Activated CD4-positive, alpha-beta memory T cell treated with anti-CD3 and anti-CD28 coated beads for 36 hours (primary cell): ENCODE data around the gene RSU1. TPM values are rescaled to one million over a fixed set of nuclear protein-coding genes. Genes with fewer than 3 reads are reported as not detected.

Experiments used
- CTCF ChIA-PET: fragments of 350-600 bp; sonication (Branson Sonifier 250); formaldehyde crosslinking; loops from one replicate; lab custom pipeline; 2021; ENCODE audit warnings: antibody characterized with exemption, inconsistent platforms; lab: Charles Lee
- POLR2A ChIA-PET: fragments of 350-600 bp; sonication (Branson Sonifier 250); formaldehyde crosslinking; loops from one replicate; lab custom pipeline; 2021; ENCODE audit warnings: antibody characterized with exemption; lab: Charles Lee
- DNase-seq: peaks from one replicate; pipeline ENCODE4 v3.0.0-alpha.2; 2020
- H3K27ac Mint-ChIP-seq: one replicate; pipeline ENCODE4 v1.8.0; 2021; ENCODE audit warnings: mixed read lengths
- H3K27me3 Mint-ChIP-seq: one replicate; pipeline ENCODE4 v1.8.0; 2021; ENCODE audit warnings: mixed read lengths
- H3K36me3 Mint-ChIP-seq: one replicate; pipeline ENCODE4 v1.8.0; 2021; ENCODE audit warnings: mixed read lengths
- H3K4me1 Mint-ChIP-seq: one replicate; pipeline ENCODE4 v1.8.0; 2021; ENCODE audit warnings: low read depth, mixed read lengths
- H3K4me3 Mint-ChIP-seq: one replicate; pipeline ENCODE4 v1.8.0; 2021; ENCODE audit warnings: mild to moderate bottlenecking, mixed read lengths
- H3K9me3 Mint-ChIP-seq: one replicate; pipeline ENCODE4 v1.8.0; 2021; ENCODE audit warnings: mixed read lengths
- intact Hi-C: fragments of 100-400 bp; cut with micrococcal nuclease; formaldehyde crosslinking; loops from one replicate; pipeline ENCODE4 v1.15.1; 2023
- total RNA-seq, 2 experiments: library from RNA; stranded (reverse); gene quantifications; one replicate each; pipeline ENCODE4 v1.2.3, GENCODE V29; 2021

Gene RSU1
- total RNA-seq, 2 experiments from 2014 or later = 60.6 to 61.9 TPM

- no peaks in the 10 kb centered on the region for H3K27me3 Mint-ChIP-seq
- no peaks in the 10 kb centered on the region for H3K36me3 Mint-ChIP-seq
- intact Hi-C loops = no loop called here
- no peak overlapping the region for H3K27ac Mint-ChIP-seq
- POLR2A ChIA-PET = no interaction called here
- no peaks in the 10 kb centered on the region for H3K4me1 Mint-ChIP-seq
- no peak overlapping the region for H3K4me3 Mint-ChIP-seq
- CTCF ChIA-PET = no interaction called here
- no peaks in the 10 kb centered on the region for H3K9me3 Mint-ChIP-seq
- DNase-seq = no peak
Measured at GRCh38 chr10:16698461-16698860, 118.8 kb downstream of the RSU1 start.

DNA sequence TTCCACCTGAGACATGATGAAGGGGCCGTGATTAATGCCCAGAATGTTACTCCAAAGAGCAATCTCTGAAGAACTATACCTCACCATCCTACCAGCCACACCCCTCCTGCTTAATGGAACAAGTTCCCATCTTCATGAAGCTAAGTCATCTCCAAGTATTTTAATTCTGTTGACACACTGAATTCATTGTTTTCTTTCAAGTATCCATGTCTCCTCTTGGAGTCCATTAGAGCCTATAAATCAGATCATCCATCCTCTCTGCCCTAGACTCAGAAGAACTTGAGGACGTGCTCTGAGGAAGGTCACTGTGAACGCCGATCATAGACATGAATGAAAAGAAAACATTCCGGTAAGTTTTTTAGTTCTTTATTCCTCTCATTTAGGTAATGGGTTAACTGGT is 126.8 kb downstream of the RSU1 start:
- Mint-ChIP-seq H3K4me3 (no peak overlapping the region), H3K27me3 (no peaks in the 10 kb centered on the region), H3K36me3 (peaks cover 18% of the 10 kb centered on the region), H3K4me1 (no peaks in the 10 kb centered on the region), H3K27ac (no peak overlapping the region), H3K9me3 (no peaks in the 10 kb centered on the region)
- ChIA-PET CTCF (interaction anchor here (2.7 kb wide), 1 partner anchor 42 kb away, joined by 11 read pairs; no protein-coding TSS in a partner anchor), POLR2A (no interaction called here)
- no peak for DNase-seq
- intact Hi-C loops = no loop called here

DNA sequence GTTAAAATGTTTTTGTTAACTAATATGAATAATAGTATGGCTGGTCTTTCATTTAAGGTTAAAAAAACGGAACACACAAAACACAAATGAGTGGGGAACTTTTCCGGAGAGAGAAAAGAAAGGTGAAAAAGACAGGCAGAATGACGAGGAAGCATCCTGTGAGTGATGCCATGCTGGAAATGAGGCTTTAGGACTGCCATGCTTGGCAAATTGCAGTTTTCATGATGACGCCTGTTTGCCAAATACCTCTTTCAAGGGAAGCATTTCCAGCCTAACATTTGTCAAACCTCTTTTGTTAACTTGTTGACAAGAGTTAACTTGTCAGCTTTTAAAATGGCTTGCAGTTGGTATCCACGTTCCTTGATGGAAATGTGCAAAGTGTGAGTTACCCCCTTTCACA is 127.5 kb downstream of the RSU1 start:
- Mint-ChIP-seq H3K27ac (no peak overlapping the region), H3K36me3 (peaks cover 18% of the 10 kb centered on the region), H3K4me3 (no peak overlapping the region), H3K27me3 (no peaks in the 10 kb centered on the region), H3K9me3 (no peaks in the 10 kb centered on the region), H3K4me1 (no peaks in the 10 kb centered on the region)
- DNase-seq = no peak
- ChIA-PET POLR2A (no interaction called here), CTCF (interaction anchor here (2.7 kb wide), 1 partner anchor 43 kb away, joined by 11 read pairs; no protein-coding TSS in a partner anchor)
- intact Hi-C loops = no loop called here

DNA sequence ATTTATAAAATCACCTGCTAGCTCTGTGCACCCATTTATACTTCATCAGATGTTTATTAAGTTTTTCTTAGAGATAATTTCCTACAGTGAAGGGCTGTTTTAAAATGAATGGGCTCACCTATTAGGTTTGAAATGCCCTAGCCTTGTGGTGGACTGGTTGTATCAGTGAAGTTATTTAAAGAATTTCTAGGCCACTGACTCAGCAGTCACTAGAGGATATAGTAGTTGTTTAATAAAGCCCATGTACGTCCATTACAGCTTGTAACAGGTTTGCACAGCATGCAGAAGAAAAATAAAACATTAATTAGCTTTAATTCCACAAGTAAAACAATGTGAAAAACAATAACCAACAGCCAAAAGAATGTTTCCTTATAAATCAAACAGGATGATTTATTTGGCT is 128.0 kb downstream of the RSU1 start:
- POLR2A ChIA-PET = no interaction called here
- intact Hi-C loops = no loop called here
- CTCF ChIA-PET = interaction anchor here (2.7 kb wide), 1 partner anchor 43 kb away, joined by 11 read pairs; no protein-coding TSS in a partner anchor
- DNase-seq = no peak
- Mint-ChIP-seq H3K4me3 (no peak overlapping the region), H3K4me1 (no peaks in the 10 kb centered on the region), H3K9me3 (no peaks in the 10 kb centered on the region), H3K36me3 (peaks cover 21% of the 10 kb centered on the region), H3K27me3 (no peaks in the 10 kb centered on the region), H3K27ac (no peak overlapping the region)

- peaks cover 38% of the 10 kb centered on the region for H3K36me3 Mint-ChIP-seq
- intact Hi-C loops = no loop called here
- no peaks in the 10 kb centered on the region for H3K27me3 Mint-ChIP-seq
- DNase-seq = no peak
- POLR2A ChIA-PET = no interaction called here
- no peaks in the 10 kb centered on the region for H3K9me3 Mint-ChIP-seq
- H3K4me3 Mint-ChIP-seq = no peak overlapping the region
- no peaks in the 10 kb centered on the region for H3K4me1 Mint-ChIP-seq
- CTCF ChIA-PET = no interaction called here
- H3K27ac Mint-ChIP-seq = no peak overlapping the region
Measured at GRCh38 chr10:16686054-16686902, 130.9 kb downstream of the RSU1 start.

DNA sequence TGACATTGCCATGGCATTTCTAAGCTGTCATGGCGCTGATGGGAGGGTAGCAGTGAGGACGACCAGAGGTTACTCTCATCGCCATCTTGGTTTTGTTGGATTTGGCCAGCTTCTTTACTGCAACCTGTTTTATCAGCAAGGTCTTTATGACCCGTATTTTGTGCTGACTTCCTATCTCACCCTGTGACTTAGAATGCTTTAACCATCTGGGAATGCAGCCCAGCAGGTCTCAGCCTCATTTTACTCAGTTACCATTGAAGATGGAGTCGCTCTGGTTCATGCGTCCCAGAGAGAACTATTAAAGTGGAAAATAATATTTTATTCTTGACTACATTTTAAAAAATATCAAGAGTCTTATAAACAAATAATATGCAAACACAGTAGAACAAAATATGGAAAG is 131.7 kb downstream of the RSU1 start:
- ChIA-PET POLR2A (no interaction called here), CTCF (no interaction called here)
- no peaks in the 10 kb centered on the region for H3K9me3 Mint-ChIP-seq
- H3K4me1 Mint-ChIP-seq = no peaks in the 10 kb centered on the region
- intact Hi-C loops = no loop called here
- H3K4me3 Mint-ChIP-seq = no peak overlapping the region
- no peak for DNase-seq
- H3K27ac Mint-ChIP-seq = no peak overlapping the region
- no peaks in the 10 kb centered on the region for H3K27me3 Mint-ChIP-seq
- peaks cover 36% of the 10 kb centered on the region for H3K36me3 Mint-ChIP-seq

GRCh38 chr10:16681521-16681920 is 135.7 kb downstream of the RSU1 start:
- DNase-seq = no peak
- H3K27ac Mint-ChIP-seq = no peak overlapping the region
- H3K36me3 Mint-ChIP-seq = peaks cover 35% of the 10 kb centered on the region
- H3K4me1 Mint-ChIP-seq = no peaks in the 10 kb centered on the region
- ChIA-PET POLR2A (no interaction called here), CTCF (no interaction called here)
- intact Hi-C loops = no loop called here
- no peaks in the 10 kb centered on the region for H3K27me3 Mint-ChIP-seq
- H3K4me3 Mint-ChIP-seq = no peak overlapping the region
- peaks cover 3% of the 10 kb centered on the region for H3K9me3 Mint-ChIP-seq

- Mint-ChIP-seq H3K36me3 (peaks cover 38% of the 10 kb centered on the region), H3K27ac (no peak overlapping the region), H3K4me3 (no peak overlapping the region), H3K9me3 (peaks cover 3% of the 10 kb centered on the region), H3K27me3 (no peaks in the 10 kb centered on the region), H3K4me1 (no peaks in the 10 kb centered on the region)
- intact Hi-C loops = no loop called here
- POLR2A ChIA-PET = no interaction called here
- CTCF ChIA-PET = interaction anchor here (0.7 kb wide), 1 partner anchor 289 kb away, joined by 4 read pairs; no protein-coding TSS in a partner anchor
- no peak for DNase-seq
Measured at GRCh38 chr10:16679511-16679910, 137.7 kb downstream of the RSU1 start.

DNA sequence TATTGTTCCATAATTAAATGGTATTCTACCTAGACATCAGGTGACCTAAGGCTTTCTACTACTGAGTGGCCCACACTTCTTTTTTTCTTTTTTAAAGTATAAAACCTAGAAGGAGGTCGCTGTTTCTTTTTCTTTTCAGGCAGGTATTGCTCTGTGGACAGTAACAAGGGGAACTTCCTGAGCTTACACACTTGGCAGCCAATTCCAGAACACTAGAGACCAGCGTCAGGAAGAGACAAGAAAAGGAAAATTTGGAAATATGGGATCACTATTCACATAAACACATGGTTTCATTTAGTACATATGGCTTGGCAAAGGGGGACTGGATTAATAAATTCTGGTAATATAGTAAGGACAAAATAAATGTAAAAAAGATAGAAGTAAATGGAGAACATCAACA is 141.9 kb downstream of the RSU1 start:
- H3K36me3 Mint-ChIP-seq = peaks cover 22% of the 10 kb centered on the region
- H3K27ac Mint-ChIP-seq = no peak overlapping the region
- ChIA-PET CTCF (no interaction called here), POLR2A (no interaction called here)
- no peak for DNase-seq
- H3K4me3 Mint-ChIP-seq = no peak overlapping the region
- intact Hi-C loops = no loop called here
- no peaks in the 10 kb centered on the region for H3K4me1 Mint-ChIP-seq
- H3K9me3 Mint-ChIP-seq = peaks cover 3% of the 10 kb centered on the region
- H3K27me3 Mint-ChIP-seq = no peaks in the 10 kb centered on the region

DNA sequence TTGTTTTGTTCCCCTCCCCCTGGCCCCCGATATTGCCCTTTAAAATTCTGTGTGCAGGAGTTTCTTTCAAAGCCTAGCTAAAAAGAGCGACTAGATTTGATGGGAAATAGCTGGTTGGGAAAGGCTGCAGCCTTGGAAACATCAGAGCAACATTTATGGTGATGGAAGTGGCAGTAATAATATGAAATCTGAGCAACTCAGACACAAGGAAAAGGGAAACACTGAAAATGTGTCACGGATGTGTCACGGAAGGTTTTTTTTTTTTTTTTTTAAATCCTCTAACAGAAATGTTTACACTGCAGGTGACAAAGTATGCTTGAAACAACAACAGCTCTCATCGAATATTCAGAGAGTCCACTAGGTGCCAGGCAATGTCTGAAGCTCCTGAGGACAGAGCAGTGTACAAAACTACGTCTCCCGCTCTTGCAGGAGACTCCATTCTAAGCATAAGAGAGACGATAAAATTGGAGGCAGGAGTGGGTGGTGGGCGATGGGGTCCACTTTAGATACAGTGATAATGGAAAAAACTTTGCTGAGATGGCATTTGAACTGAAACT is 143.0 kb downstream of the RSU1 start:
- POLR2A ChIA-PET = no interaction called here
- intact Hi-C loops = no loop called here
- Mint-ChIP-seq H3K27me3 (no peaks in the 10 kb centered on the region), H3K27ac (no peak overlapping the region), H3K4me1 (no peaks in the 10 kb centered on the region), H3K4me3 (no peak overlapping the region), H3K9me3 (peaks cover 3% of the 10 kb centered on the region), H3K36me3 (peaks cover 28% of the 10 kb centered on the region)
- no peak for DNase-seq
- CTCF ChIA-PET = no interaction called here

GRCh38 chr10:16673443-16673842 is 143.8 kb downstream of the RSU1 start:
- intact Hi-C loops = no loop called here
- DNase-seq = no peak
- Mint-ChIP-seq H3K4me3 (no peak overlapping the region), H3K4me1 (no peaks in the 10 kb centered on the region), H3K36me3 (peaks cover 31% of the 10 kb centered on the region), H3K27ac (no peak overlapping the region), H3K9me3 (peaks cover 3% of the 10 kb centered on the region), H3K27me3 (no peaks in the 10 kb centered on the region)
- CTCF ChIA-PET = no interaction called here
- POLR2A ChIA-PET = no interaction called here

- CTCF ChIA-PET = interaction anchor here (0.6 kb wide), 2 partner anchors 793 to 940 kb away, joined by 3 read pairs; no protein-coding TSS in a partner anchor
- Mint-ChIP-seq H3K4me3 (no peak overlapping the region), H3K9me3 (no peaks in the 10 kb centered on the region)
Measured at GRCh38 chr10:16663444-16663843, 153.8 kb downstream of the RSU1 start.

More at GRCh38 chr10:16663444-16663843, 153.8 kb downstream of the RSU1 start:
- intact Hi-C loops = loop anchor here (5.0 kb wide), 1 partner anchor 114 kb away; no protein-coding TSS in a partner anchor
- peaks cover 3% of the 10 kb centered on the region for H3K36me3 Mint-ChIP-seq
- no peak overlapping the region for H3K27ac Mint-ChIP-seq
- POLR2A ChIA-PET = no interaction called here
- peaks cover 14% of the 10 kb centered on the region for H3K4me1 Mint-ChIP-seq
- no peaks in the 10 kb centered on the region for H3K27me3 Mint-ChIP-seq
- DNase-seq = no peak
